ENCODE results near the gene DENND1A. TPM values are rescaled to one million over a fixed set of nuclear protein-coding genes. Genes with fewer than 3 reads are reported as not detected.

Gene DENND1A
- total and polyA plus RNA-seq, 11 donors: 9.8 to 24.0 (median 14.7) TPM

GRCh38 chr9:123727332-123727731, 202.6 kb downstream of the DENND1A start:
- intact Hi-C loops (cut with DNase I): loop anchor here in 4 of 10 donors (5.0 to 10.0 kb wide), 3 partner anchors 297 to 317 kb away; no protein-coding TSS in a partner anchor
- ATAC-seq (no peak), DNase-seq (no peak)
- no peak for TF ChIP-seq POLR2A (IDR thresholded peaks at IDR 0.05)
- TF ChIP-seq, protein P1, sequence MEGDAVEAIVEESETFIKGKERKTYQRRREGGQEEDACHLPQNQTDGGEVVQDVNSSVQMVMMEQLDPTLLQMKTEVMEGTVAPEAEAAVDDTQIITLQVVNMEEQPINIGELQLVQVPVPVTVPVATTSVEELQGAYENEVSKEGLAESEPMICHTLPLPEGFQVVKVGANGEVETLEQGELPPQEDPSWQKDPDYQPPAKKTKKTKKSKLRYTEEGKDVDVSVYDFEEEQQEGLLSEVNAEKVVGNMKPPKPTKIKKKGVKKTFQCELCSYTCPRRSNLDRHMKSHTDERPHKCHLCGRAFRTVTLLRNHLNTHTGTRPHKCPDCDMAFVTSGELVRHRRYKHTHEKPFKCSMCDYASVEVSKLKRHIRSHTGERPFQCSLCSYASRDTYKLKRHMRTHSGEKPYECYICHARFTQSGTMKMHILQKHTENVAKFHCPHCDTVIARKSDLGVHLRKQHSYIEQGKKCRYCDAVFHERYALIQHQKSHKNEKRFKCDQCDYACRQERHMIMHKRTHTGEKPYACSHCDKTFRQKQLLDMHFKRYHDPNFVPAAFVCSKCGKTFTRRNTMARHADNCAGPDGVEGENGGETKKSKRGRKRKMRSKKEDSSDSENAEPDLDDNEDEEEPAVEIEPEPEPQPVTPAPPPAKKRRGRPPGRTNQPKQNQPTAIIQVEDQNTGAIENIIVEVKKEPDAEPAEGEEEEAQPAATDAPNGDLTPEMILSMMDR (IDR thresholded peaks at IDR 0.05): no peak
- Histone ChIP-seq H3K4me3 (no peak overlapping the region), H3K36me3 (peaks cover 0 to 2% (median 0%) of the 10 kb centered on the region in 9 donors), H3K9me3 (peaks cover 0 to 20% (median 0%) of the 10 kb centered on the region in 12 donors), H3K27me3 (no peaks in the 10 kb centered on the region), H3K27ac (no peak overlapping the region), H3K4me1 (no peaks in the 10 kb centered on the region)
- WGBS, 4 donors: 95 to 100% (median 98%) methylated on average over 1 of the region's 1 CpG

DNA sequence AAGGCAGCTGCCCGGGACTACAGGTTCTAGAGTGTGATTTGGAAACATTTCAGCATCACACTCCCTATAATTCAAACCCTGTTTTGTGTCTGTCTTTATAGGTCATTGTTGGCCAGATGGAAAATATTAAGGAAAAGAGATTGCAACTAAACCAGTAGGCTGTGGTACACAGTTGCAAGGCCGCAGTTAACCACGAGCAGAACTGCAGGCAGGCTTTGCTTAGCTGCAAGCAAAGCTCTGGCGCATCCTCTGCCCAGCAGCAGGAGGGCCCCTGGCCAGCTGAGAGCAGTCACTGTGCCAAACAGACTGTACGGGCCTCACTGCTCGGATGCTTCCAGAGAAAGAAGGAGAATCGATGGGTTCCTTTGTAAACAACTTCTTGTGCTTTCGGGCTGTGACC, 204.5 kb downstream of the DENND1A start:
- H3K4me3 ChIP-seq: no peak overlapping the region
- ATAC-seq (peak in 3 of 4 donors; percentile 44 to 57 (median 45)), DNase-seq (peak in 1 of 5 donors; percentile 44)
- H3K4me1 ChIP-seq: no peaks in the 10 kb centered on the region
- H3K36me3 ChIP-seq: peaks cover 0 to 4% (median 0%) of the 10 kb centered on the region in 9 donors
- TF ChIP-seq, protein P1 (IDR thresholded peaks at IDR 0.05): no peak
- TF ChIP-seq POLR2A (IDR thresholded peaks at IDR 0.05): no peak
- no peak overlapping the region for H3K27ac ChIP-seq
- H3K9me3 ChIP-seq: peaks cover 0 to 22% (median 0%) of the 10 kb centered on the region in 12 donors
- H3K27me3 ChIP-seq: no peaks in the 10 kb centered on the region
- 72 to 82% (median 76%) methylated on average over 4 to 8 of the region's 8 CpGs for WGBS, 4 donors
- intact Hi-C loops (cut with DNase I): loop anchor here in 5 of 10 donors (2.0 to 10.0 kb wide), 4 partner anchors 299 to 319 kb away; no protein-coding TSS in a partner anchor

- peak in 1 of 4 donors; percentile 54 for ATAC-seq
- 86 to 92% (median 89%) methylated on average over 2 of the region's 2 CpGs for WGBS, 4 donors
Measured at GRCh38 chr9:123724211-123724796, 205.6 kb downstream of the DENND1A start.

More at GRCh38 chr9:123724211-123724796, 205.6 kb downstream of the DENND1A start:
- Histone ChIP-seq H3K36me3 (peaks cover 0 to 4% (median 0%) of the 10 kb centered on the region in 9 donors), H3K4me1 (no peaks in the 10 kb centered on the region), H3K4me3 (no peak overlapping the region), H3K9me3 (peaks cover 0 to 13% (median 0%) of the 10 kb centered on the region in 12 donors), H3K27me3 (no peaks in the 10 kb centered on the region), H3K27ac (no peak overlapping the region)
- TF ChIP-seq, protein P1 (IDR thresholded peaks at IDR 0.05): peak in 8 of 12 donors; percentile 12 to 45 (median 27)
- TF ChIP-seq POLR2A (IDR thresholded peaks at IDR 0.05): no peak
- peak in 1 of 5 donors; percentile 16 for DNase-seq
- intact Hi-C loops (cut with DNase I): loop anchor here in 4 of 10 donors (2.0 to 10.0 kb wide), 3 partner anchors 300 to 320 kb away; no protein-coding TSS in a partner anchor

All from heart left ventricle (tissue), 16 donors.